HepG2 (cell line): ENCODE data around the gene ARMH1. TPM values are rescaled to one million over a fixed set of nuclear protein-coding genes. Genes with fewer than 3 reads are reported as not detected.

Experiments used
- ATF5 ChIP-seq: sonication (generic); formaldehyde crosslinking; IDR thresholded peaks from 2 replicates; pipeline ENCODE4 v1.4.0; 2020; ENCODE audit warnings: mild to moderate bottlenecking, low read depth, missing genetic modification reagents
- KDM4B ChIP-seq: sonication (generic); formaldehyde crosslinking; IDR thresholded peaks from 2 replicates; pipeline ENCODE4 v1.4.0; 2020; ENCODE audit warnings: missing genetic modification reagents
- KLF16 ChIP-seq, 2 experiments: sonication (generic) in 1 of 2; formaldehyde crosslinking in 1 of 2; IDR thresholded peaks; 2 replicates each; pipeline versions ENCODE4 v1.6.1 to v1.8.0; 2016 to 2023; ENCODE audit warnings: missing genetic modification reagents in 2 of 2, missing compliant biosample characterization in 1 of 2
- KLF9 ChIP-seq: IDR thresholded peaks from 2 replicates; pipeline ENCODE4 v1.6.1; 2016; ENCODE audit warnings: low read depth
- MIXL1 ChIP-seq: IDR thresholded peaks from 2 replicates; pipeline ENCODE4 v1.6.1; 2016
- NKX3-1 ChIP-seq: sonication (generic); formaldehyde crosslinking; IDR thresholded peaks from 2 replicates; pipeline ENCODE4 v1.5.0; 2020; ENCODE audit warnings: missing genetic modification reagents
- PLSCR1 ChIP-seq: sonication (generic); formaldehyde crosslinking; IDR thresholded peaks from 2 replicates; pipeline ENCODE4 v1.5.0; 2020; ENCODE audit warnings: missing genetic modification reagents, mild to moderate bottlenecking, borderline replicate concordance
- POGK ChIP-seq: sonication (generic); formaldehyde crosslinking; conservative IDR thresholded peaks from 2 replicates; pipeline ENCODE4 v1.8.0; 2022; ENCODE audit warnings: mild to moderate bottlenecking, moderate library complexity, missing genetic modification reagents
- SP1 ChIP-seq, 2 experiments: fragments of 450-650 bp in 1 of 2; sonication (generic) in 1 of 2; formaldehyde crosslinking in 1 of 2; IDR thresholded peaks; 2 replicates each; pipeline versions ENCODE4 v1.4.0 to v1.6.1; 2016 to 2020; ENCODE audit warnings: missing genetic modification reagents in 1 of 2
- TBX2 ChIP-seq: sonication (generic); formaldehyde crosslinking; IDR thresholded peaks from 2 replicates; pipeline ENCODE4 v1.5.0; 2020; ENCODE audit warnings: missing genetic modification reagents, mild to moderate bottlenecking, borderline replicate concordance
- TEAD2 ChIP-seq: sonication (generic); formaldehyde crosslinking; IDR thresholded peaks from 2 replicates; pipeline ENCODE4 v1.9.0; 2021; ENCODE audit warnings: missing genetic modification reagents
- ZBTB40 ChIP-seq, 2 experiments: fragments of 450-650 bp in 1 of 2; sonication (generic) in 1 of 2; formaldehyde crosslinking in 1 of 2; IDR thresholded peaks; 2 replicates each; pipeline versions ENCODE4 v1.6.1 to v1.8.0; 2016 to 2022; ENCODE audit warnings: antibody characterized with exemption in 1 of 2, mild to moderate bottlenecking in 1 of 2, missing genetic modification reagents in 1 of 2
- ZFP82 ChIP-seq: sonication (generic); formaldehyde crosslinking; IDR thresholded peaks from 2 replicates; pipeline ENCODE4 v1.5.1; 2020; ENCODE audit warnings: mild to moderate bottlenecking, missing genetic modification reagents, borderline replicate concordance
- ZNF225 ChIP-seq: sonication (generic); formaldehyde crosslinking; IDR thresholded peaks from 2 replicates; pipeline ENCODE4 v1.4.0; 2020; ENCODE audit warnings: mild to moderate bottlenecking, missing genetic modification reagents
- ZNF773 ChIP-seq: sonication (generic); formaldehyde crosslinking; IDR thresholded peaks from 2 replicates; pipeline ENCODE4 v1.4.0; 2020; ENCODE audit warnings: missing genetic modification reagents, borderline replicate concordance
- ZNF781 ChIP-seq: sonication (generic); formaldehyde crosslinking; IDR thresholded peaks from 2 replicates; pipeline ENCODE4 v1.5.1; 2020; ENCODE audit warnings: borderline replicate concordance, mild to moderate bottlenecking, missing genetic modification reagents; ENCODE audit errors: not compliant biosample characterization
- polyA plus RNA-seq, 8 experiments: library from polyadenylated mRNA; depleted of rRNA in 3 of 8; stranded (reverse) in 7 of 8; unstranded in 1 of 8; fragments of >200 nt; fragmentation: Illumina TruSeq in 4 of 8; extraction: Trizol in 4 of 8; gene quantifications; 2 replicates each; pipeline versions ENCODE4 v1.2.1 to v1.2.3, GENCODE V29; 2011 to 2016; ENCODE audit warnings: low read depth in 4 of 8, missing spikeins in 1 of 8, mixed read lengths in 1 of 8; ENCODE audit not compliant: insufficient read depth in 1 of 8
- total RNA-seq, 5 experiments: library from RNA; depleted of rRNA; stranded (reverse); fragments of >200 nt; fragmentation: Illumina TruSeq; extraction: Trizol; gene quantifications; 2 replicates each; pipeline ENCODE4 v1.2.3, GENCODE V29; 2016; ENCODE audit warnings: low read depth in 1 of 5

Gene ARMH1
- total and polyA plus RNA-seq, 2 of the 13 experiments (the other 11 are each of a cell fraction or from before 2014, with no cell fraction given) = 0.69 TPM; not detected in 1

- TF ChIP-seq NKX3-1 (CRISPR knock-in tag) = no peak; the same call in 1 of the 2 replicates
- TF ChIP-seq ATF5 (CRISPR knock-in tag) = no peak
- TF ChIP-seq TEAD2 (CRISPR knock-in tag) = no peak
- peak in 1 of 2 experiments; percentile 82; a peak in 2 of 4 replicates for TF ChIP-seq KLF16 (CRISPR knock-in tag; IDR thresholded peaks at IDR 0.05)
- TF ChIP-seq ZNF225 = no peak
- no peak for TF ChIP-seq TBX2
- no peak for TF ChIP-seq KDM4B (CRISPR knock-in tag)
- 0 out of 2 replicates have a peak, but pooled peaks have one; percentile 27 for TF ChIP-seq KLF9 (CRISPR knock-in tag)
- 0 out of 2 replicates have a peak, but pooled peaks have one; percentile 58 for TF ChIP-seq PLSCR1 (CRISPR knock-in tag)
- no peak for TF ChIP-seq ZNF773 (CRISPR knock-in tag)
- TF ChIP-seq ZBTB40 (IDR thresholded peaks at IDR 0.05) = no peak
- no peak; the same call in 1 of the 2 replicates for TF ChIP-seq ZBTB40 (CRISPR knock-in tag; IDR thresholded peaks at IDR 0.05)
- no peak for TF ChIP-seq ZFP82 (CRISPR knock-in tag)
- no peak; the same call in 1 of the 2 replicates for TF ChIP-seq MIXL1 (CRISPR knock-in tag)
- no peak for TF ChIP-seq POGK (CRISPR knock-in tag)
- no peak for TF ChIP-seq SP1 (IDR thresholded peaks at IDR 0.05)
- TF ChIP-seq SP1 (CRISPR knock-in tag; IDR thresholded peaks at IDR 0.05) = no peak
- peak; percentile 47 for TF ChIP-seq ZNF781 (CRISPR knock-in tag)
Observed at GRCh38 chr1:44730741-44731512, 56.4 kb downstream of the ARMH1 start, which contains the start of gene RNU5D-1 (continued).
